Fibroblast of lung (primary cell): ENCODE measurements around the gene TAS1R2.

Source experiments
- EZH2 ChIP-seq: IDR thresholded peaks from 2 replicates; pipeline ENCODE4 v1.5.1; 2012; ENCODE audit warnings: low read length, control low read depth, mild to moderate bottlenecking; ENCODE audit errors: missing control alignments
- TF ChIP-seq, protein P1 (sequence below), 2 donors: IDR thresholded peaks in 1 of 2; conservative IDR thresholded peaks in 1 of 2; 1 replicate in 1 of 2; 2 replicates in 1 of 2; pipeline ENCODE4 v1.5.1; 2011 to 2012; ENCODE audit warnings: low read length in 2 of 2, control low read depth in 1 of 2, inconsistent platforms in 1 of 2, low read depth in 1 of 2, mild to moderate bottlenecking in 1 of 2

DNA sequence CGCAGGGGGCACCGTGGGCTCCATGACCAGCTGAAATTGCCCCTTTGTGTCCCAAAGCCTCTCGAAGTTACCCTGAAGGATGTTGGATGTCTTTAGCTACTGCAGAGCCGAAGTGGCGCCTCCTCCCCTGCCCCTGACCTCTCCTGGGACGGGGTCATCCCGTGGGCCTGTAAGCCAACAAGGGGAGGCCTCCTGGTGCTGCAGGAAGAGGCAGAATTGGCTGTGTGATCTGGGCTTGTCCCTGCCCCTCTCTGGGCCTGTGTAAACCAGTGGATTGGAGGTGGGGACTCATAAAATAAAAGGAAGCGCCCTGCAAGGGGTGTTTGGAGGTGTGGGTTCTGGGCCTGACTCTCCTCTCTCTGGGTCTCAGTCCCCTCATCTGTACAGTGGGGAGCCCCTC is 2.1 kb upstream of the TAS1R2 start:
- TF ChIP-seq, protein P1, sequence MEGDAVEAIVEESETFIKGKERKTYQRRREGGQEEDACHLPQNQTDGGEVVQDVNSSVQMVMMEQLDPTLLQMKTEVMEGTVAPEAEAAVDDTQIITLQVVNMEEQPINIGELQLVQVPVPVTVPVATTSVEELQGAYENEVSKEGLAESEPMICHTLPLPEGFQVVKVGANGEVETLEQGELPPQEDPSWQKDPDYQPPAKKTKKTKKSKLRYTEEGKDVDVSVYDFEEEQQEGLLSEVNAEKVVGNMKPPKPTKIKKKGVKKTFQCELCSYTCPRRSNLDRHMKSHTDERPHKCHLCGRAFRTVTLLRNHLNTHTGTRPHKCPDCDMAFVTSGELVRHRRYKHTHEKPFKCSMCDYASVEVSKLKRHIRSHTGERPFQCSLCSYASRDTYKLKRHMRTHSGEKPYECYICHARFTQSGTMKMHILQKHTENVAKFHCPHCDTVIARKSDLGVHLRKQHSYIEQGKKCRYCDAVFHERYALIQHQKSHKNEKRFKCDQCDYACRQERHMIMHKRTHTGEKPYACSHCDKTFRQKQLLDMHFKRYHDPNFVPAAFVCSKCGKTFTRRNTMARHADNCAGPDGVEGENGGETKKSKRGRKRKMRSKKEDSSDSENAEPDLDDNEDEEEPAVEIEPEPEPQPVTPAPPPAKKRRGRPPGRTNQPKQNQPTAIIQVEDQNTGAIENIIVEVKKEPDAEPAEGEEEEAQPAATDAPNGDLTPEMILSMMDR (conservative IDR thresholded peaks at IDR 0.05 in 1 of 2, IDR thresholded peaks at IDR 0.05 in 1 of 2; ENCODE audit: low read depth in 1 of 2, low read length in 2 of 2): no peak
- no peak for TF ChIP-seq EZH2
